Peyer's patch (tissue), 4 donors: ENCODE results near the gene PRDM5.

Experiments used
- POLR2A ChIP-seq, 2 donors: fragments of 450-650 bp; IDR thresholded peaks; one replicate each; pipeline ENCODE4 v1.5.1; 2017; ENCODE audit warnings: antibody characterized with exemption in 2 of 2, mild to moderate bottlenecking in 2 of 2, moderate library complexity in 2 of 2
- TF ChIP-seq, protein P1 (sequence below), 6 experiments: fragments of 450-650 bp in 4 of 6; fragments of 200-600 bp in 2 of 6; sonication (generic) in 1 of 6; IDR thresholded peaks; one replicate each; pipeline ENCODE4 v1.5.1; 2017 to 2019; ENCODE audit warnings: antibody characterized with exemption in 6 of 6, mild to moderate bottlenecking in 3 of 6, moderate library complexity in 1 of 6

DNA sequence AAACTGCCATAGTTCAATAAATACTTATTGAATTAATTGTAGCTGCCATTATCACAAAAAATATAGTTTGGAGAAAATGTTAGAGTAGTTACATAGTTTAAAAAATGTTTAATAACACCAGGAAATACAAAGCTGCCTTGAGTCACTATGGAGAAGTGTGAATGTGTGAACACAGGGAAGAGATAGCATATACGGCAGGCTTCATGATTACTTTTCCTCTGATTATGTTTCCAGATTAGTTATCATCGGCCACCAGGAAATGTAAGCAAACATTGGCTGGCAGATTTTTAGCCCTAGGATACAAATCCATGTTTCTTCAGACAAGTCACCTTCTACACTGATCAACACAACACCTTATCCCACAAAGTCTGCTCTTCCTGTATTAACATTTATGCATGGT is 4.4 kb downstream of the PRDM5 start:
- no peak for TF ChIP-seq POLR2A (IDR thresholded peaks at IDR 0.05)
- TF ChIP-seq, protein P1, sequence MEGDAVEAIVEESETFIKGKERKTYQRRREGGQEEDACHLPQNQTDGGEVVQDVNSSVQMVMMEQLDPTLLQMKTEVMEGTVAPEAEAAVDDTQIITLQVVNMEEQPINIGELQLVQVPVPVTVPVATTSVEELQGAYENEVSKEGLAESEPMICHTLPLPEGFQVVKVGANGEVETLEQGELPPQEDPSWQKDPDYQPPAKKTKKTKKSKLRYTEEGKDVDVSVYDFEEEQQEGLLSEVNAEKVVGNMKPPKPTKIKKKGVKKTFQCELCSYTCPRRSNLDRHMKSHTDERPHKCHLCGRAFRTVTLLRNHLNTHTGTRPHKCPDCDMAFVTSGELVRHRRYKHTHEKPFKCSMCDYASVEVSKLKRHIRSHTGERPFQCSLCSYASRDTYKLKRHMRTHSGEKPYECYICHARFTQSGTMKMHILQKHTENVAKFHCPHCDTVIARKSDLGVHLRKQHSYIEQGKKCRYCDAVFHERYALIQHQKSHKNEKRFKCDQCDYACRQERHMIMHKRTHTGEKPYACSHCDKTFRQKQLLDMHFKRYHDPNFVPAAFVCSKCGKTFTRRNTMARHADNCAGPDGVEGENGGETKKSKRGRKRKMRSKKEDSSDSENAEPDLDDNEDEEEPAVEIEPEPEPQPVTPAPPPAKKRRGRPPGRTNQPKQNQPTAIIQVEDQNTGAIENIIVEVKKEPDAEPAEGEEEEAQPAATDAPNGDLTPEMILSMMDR (IDR thresholded peaks at IDR 0.05): no peak
